OCI-LY7 (cell line): ENCODE data around the gene PTCHD4. TPM values are rescaled to one million over a fixed set of nuclear protein-coding genes. Genes with fewer than 3 reads are reported as not detected.

Experiments used
- BruUV-seq: library from RNA; stranded (reverse); fragments of 400-500 nt; replicated peaks from 2 replicates; lab custom pipeline; 2021; lab: Mats Ljungman, UMichigan
- CTCF ChIA-PET: fragments of 300-600 bp; sonication (Branson Sonifier 250); formaldehyde crosslinking; loops from one replicate; lab custom pipeline; 2022; ENCODE audit warnings: antibody characterized with exemption; ENCODE audit not compliant: unreplicated experiment; lab: Charles Lee
- POLR2A ChIA-PET: fragments of 300-600 bp; sonication (Branson Sonifier 250); formaldehyde crosslinking; loops from one replicate; lab custom pipeline; 2022; ENCODE audit warnings: antibody characterized with exemption; lab: Charles Lee
- DNase-seq: peaks from one replicate; pipeline ENCODE4 v3.0.0-alpha.2; 2015; ENCODE audit warnings: low spot score
- H2AFZ ChIP-seq: fragments of 200-600 bp; sonication (generic), shearing (Covaris generic); 2 replicates; pipeline ENCODE4 v1.6.1; 2014; ENCODE audit warnings: mild to moderate bottlenecking, antibody characterized with exemption, low read length, moderate library complexity
- H3K27ac ChIP-seq: fragments of 200-600 bp; sonication (generic); 2 replicates; pipeline ENCODE4 v1.5.1; 2014; ENCODE audit warnings: mixed run types, low read depth, mild to moderate bottlenecking, moderate library complexity, low read length, inconsistent platforms; ENCODE audit not compliant: poor library complexity, severe bottlenecking
- H3K36me3 ChIP-seq: fragments of 200-600 bp; sonication (generic); 2 replicates; pipeline ENCODE4 v1.6.1; 2014; ENCODE audit warnings: mild to moderate bottlenecking, antibody characterized with exemption, low read length, moderate library complexity, mixed read lengths; ENCODE audit not compliant: insufficient read depth
- H3K4me1 ChIP-seq: fragments of 200-600 bp; sonication (generic); 2 replicates; pipeline ENCODE4 v1.5.1; 2014; ENCODE audit warnings: mild to moderate bottlenecking, low read length; ENCODE audit not compliant: insufficient read depth, poor library complexity, severe bottlenecking
- H3K4me2 ChIP-seq: fragments of 200-600 bp; sonication (generic); 2 replicates; pipeline ENCODE4 v1.6.1; 2014; ENCODE audit warnings: mild to moderate bottlenecking, low read length
- H3K4me3 ChIP-seq: fragments of 200-600 bp; sonication (generic); 2 replicates; pipeline ENCODE4 v1.5.1; 2014; ENCODE audit warnings: mild to moderate bottlenecking, low read depth, low read length; ENCODE audit not compliant: poor library complexity, severe bottlenecking
- H3K79me2 ChIP-seq: fragments of 200-600 bp; sonication (generic); 2 replicates; pipeline ENCODE4 v1.6.1; 2016; ENCODE audit warnings: low read depth, mild to moderate bottlenecking, low read length, moderate library complexity, mixed read lengths; ENCODE audit not compliant: insufficient read depth
- H3K9me2 ChIP-seq: fragments of 200-600 bp; sonication (generic); 2 replicates; pipeline ENCODE4 v1.6.1; 2016; ENCODE audit warnings: mild to moderate bottlenecking, low read length, mixed read lengths; ENCODE audit not compliant: insufficient read depth
- H3K9me3 ChIP-seq: fragments of 200-600 bp; sonication (generic); 2 replicates; pipeline ENCODE4 v1.6.1; 2014; ENCODE audit warnings: mild to moderate bottlenecking, mixed run types, low read length, mixed read lengths
- H4K20me1 ChIP-seq: fragments of 200-600 bp; sonication (generic); 2 replicates; pipeline ENCODE4 v1.6.1; 2014; ENCODE audit warnings: mild to moderate bottlenecking, antibody characterized with exemption, low read length, moderate library complexity, mixed read lengths; ENCODE audit not compliant: insufficient read depth
- CTCF ChIP-seq: fragments of 200-600 bp; sonication (generic); conservative IDR thresholded peaks from 2 replicates; pipeline ENCODE4 v1.5.1; 2014; ENCODE audit warnings: mild to moderate bottlenecking, antibody characterized with exemption, low read length, moderate library complexity, mixed read lengths
- EZH2phosphoT487 ChIP-seq: fragments of 200-600 bp; sonication (generic); IDR thresholded peaks from 2 replicates; pipeline ENCODE4 v1.6.1; 2018; ENCODE audit warnings: low read depth, borderline replicate concordance, mild to moderate bottlenecking, mixed run types, antibody characterized with exemption, low read length, moderate library complexity, mixed read lengths
- intact Hi-C: fragments of 100-400 bp; cut with micrococcal nuclease; formaldehyde crosslinking; loops from one replicate; pipeline ENCODE4 v1.10.0; 2022; ENCODE audit not compliant: unreplicated experiment
- total RNA-seq, 2 experiments: library from RNA; depleted of rRNA in 1 of 2; stranded (reverse); fragments of >200 nt in 1 of 2; shearing (Covaris generic) in 1 of 2; gene quantifications; 2 replicates each; pipeline ENCODE4 v1.2.3, GENCODE V29; 2014 to 2022

PTCHD4 gene
- total RNA-seq, 2 experiments from 2014 or later: not detected

DNA sequence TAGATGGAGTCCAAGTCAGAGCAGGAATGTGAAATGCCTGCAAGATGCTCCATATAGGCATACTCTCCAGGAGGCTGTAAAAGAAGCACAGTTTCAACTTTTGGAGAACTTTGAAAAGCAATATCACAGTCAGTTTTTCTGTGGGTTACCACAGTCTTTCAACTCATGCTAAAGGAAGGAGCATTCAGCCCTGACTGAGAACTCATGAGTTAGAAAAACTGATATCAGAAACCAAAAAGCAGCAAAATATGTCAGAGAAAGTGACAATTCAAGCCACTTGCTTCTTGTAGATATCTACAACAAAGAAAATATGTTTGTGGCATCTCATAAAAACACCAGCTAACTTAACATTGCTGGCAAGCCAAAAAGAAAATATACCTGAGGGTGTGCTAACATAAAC lies 36.1 kb upstream of the PTCHD4 start:
- H3K9me3 ChIP-seq: no peaks in the 10 kb centered on the region
- no peak overlapping the region for H3K4me3 ChIP-seq
- no peak for DNase-seq
- H2AFZ ChIP-seq: no peak overlapping the region
- no peaks in the 10 kb centered on the region for H3K4me1 ChIP-seq
- BruUV-seq: no TSS peak
- POLR2A ChIA-PET: interaction anchor here (0.7 kb wide), 1 partner anchor 132 kb away, joined by 3 read pairs; no protein-coding TSS in a partner anchor
- no peaks in the 10 kb centered on the region for H3K9me2 ChIP-seq
- no peak for TF ChIP-seq EZH2phosphoT487
- TF ChIP-seq CTCF: no peak
- no peak overlapping the region for H3K4me2 ChIP-seq
- no peak overlapping the region for H3K27ac ChIP-seq
- no peaks in the 10 kb centered on the region for H4K20me1 ChIP-seq
- no peaks in the 10 kb centered on the region for H3K79me2 ChIP-seq
- H3K36me3 ChIP-seq: no peaks in the 10 kb centered on the region
- intact Hi-C loops: no loop called here
- CTCF ChIA-PET: no interaction called here

- Histone ChIP-seq H3K4me3 (no peak overlapping the region), H3K4me1 (no peaks in the 10 kb centered on the region), H2AFZ (no peak overlapping the region), H3K4me2 (no peak overlapping the region), H4K20me1 (no peaks in the 10 kb centered on the region), H3K27ac (no peak overlapping the region), H3K9me3 (no peaks in the 10 kb centered on the region), H3K9me2 (no peaks in the 10 kb centered on the region), H3K79me2 (no peaks in the 10 kb centered on the region), H3K36me3 (no peaks in the 10 kb centered on the region)
- intact Hi-C loops: no loop called here
- POLR2A ChIA-PET: interaction anchor here (0.7 kb wide), 1 partner anchor 507 kb away, joined by 3 read pairs; no protein-coding TSS in a partner anchor
- no peak for DNase-seq
- BruUV-seq: no TSS peak
- CTCF ChIA-PET: no interaction called here
- no peak for TF ChIP-seq EZH2phosphoT487
- TF ChIP-seq CTCF: no peak
Observed at GRCh38 chr6:48144021-48144420, 33.0 kb upstream of the PTCHD4 start.

DNA sequence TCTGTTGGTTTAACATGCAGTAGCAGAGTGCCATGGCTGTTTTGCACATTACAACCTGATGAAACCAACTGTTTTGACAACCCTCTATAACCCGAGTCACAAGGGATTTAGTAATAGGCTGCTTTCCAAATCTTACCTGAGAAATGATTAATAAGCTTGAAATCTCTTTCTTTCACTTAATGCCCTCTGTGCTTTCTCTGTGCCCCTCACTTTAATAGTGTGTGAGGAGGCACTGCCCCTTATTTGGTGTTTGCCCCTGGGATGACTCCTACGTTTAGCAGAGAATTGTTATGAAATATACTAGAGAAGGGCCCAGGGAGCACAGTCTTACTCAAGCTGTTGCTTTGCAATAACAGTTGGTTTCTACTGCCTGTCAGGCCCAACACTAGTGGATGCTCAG lies 31.0 kb upstream of the PTCHD4 start:
- Histone ChIP-seq H3K4me1 (no peaks in the 10 kb centered on the region), H3K9me3 (no peaks in the 10 kb centered on the region), H3K9me2 (no peaks in the 10 kb centered on the region), H4K20me1 (no peaks in the 10 kb centered on the region), H3K27ac (no peak overlapping the region), H3K4me3 (no peak overlapping the region), H3K79me2 (no peaks in the 10 kb centered on the region), H3K4me2 (no peak overlapping the region), H3K36me3 (no peaks in the 10 kb centered on the region), H2AFZ (no peak overlapping the region)
- ChIA-PET CTCF (no interaction called here), POLR2A (interaction anchor here (0.5 kb wide), 1 partner anchor 99 kb away, joined by 3 read pairs; no protein-coding TSS in a partner anchor)
- DNase-seq: no peak
- intact Hi-C loops: no loop called here
- TF ChIP-seq CTCF (no peak), EZH2phosphoT487 (no peak)
- BruUV-seq: no TSS peak
